Fibroblast of the aortic adventitia (primary cell): ENCODE measurements around the gene FBRSL1. TPM values are rescaled to one million over a fixed set of nuclear protein-coding genes. Genes with fewer than 3 reads are reported as not detected.

Experiments
- DNase-seq: peaks from one replicate; pipeline ENCODE4 v3.0.0-alpha.2; 2010; ENCODE audit warnings: low read depth
- H3K4me3 ChIP-seq: 2 replicates; pipeline ENCODE4 v1.5.1; 2011; ENCODE audit warnings: low read depth, mild to moderate bottlenecking, control low read depth, low read length, moderate library complexity
- CTCF ChIP-seq: IDR thresholded peaks from 2 replicates; pipeline ENCODE4 v1.5.1; 2011; ENCODE audit warnings: mild to moderate bottlenecking, low read length, control low read depth, inconsistent platforms; ENCODE audit not compliant: insufficient read depth
- total RNA-seq: library from RNA; depleted of rRNA; stranded (reverse); fragments of >200 nt; gene quantifications from 2 replicates; pipeline ENCODE4 v1.2.3, GENCODE V29; 2012; ENCODE audit warnings: low replicate concordance

Gene FBRSL1
- total RNA-seq, 1 donor: 5.2 TPM

DNA sequence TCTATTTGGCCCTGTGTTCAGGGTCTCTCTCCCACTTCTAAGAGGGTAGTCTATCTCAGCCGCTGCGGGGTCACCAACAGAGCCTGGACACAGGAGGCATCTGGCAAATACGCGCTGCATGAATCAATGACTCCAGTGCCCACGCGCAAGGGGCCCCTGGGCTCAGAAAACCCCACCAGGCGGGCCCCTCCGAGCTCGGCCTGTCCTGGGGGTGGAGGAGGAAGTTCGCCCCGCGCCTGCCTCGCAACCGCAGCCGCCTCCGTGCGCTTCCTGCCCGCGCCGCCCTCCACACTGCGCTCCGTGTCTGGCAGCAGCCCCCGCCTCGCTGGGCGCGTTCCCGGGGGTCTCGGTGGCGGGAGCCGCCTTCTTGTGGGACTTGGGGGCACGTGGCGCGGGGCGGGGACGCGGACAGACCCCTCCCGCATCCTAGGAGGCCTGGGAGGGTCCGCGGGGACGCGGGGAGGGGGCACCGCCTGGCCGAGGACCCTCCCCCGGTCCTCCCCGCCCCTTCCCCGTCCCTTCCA is 811 bp upstream of the FBRSL1 start:
- DNase-seq: no peak
- peak overlapping the region; percentile 61 for H3K4me3 ChIP-seq
- no peak for TF ChIP-seq CTCF

GRCh38 chr12:132490422-132491137 is 629 bp downstream of the FBRSL1 start:
- H3K4me3 ChIP-seq: peak overlapping the region; percentile 76
- no peak for TF ChIP-seq CTCF
- DNase-seq: peak; percentile 17

- peak; percentile 16 for DNase-seq
- H3K4me3 ChIP-seq: peak overlapping the region; percentile 76
- TF ChIP-seq CTCF: no peak
These were observed 1.2 kb downstream of the FBRSL1 start for GRCh38 chr12:132491138-132491663.

DNA sequence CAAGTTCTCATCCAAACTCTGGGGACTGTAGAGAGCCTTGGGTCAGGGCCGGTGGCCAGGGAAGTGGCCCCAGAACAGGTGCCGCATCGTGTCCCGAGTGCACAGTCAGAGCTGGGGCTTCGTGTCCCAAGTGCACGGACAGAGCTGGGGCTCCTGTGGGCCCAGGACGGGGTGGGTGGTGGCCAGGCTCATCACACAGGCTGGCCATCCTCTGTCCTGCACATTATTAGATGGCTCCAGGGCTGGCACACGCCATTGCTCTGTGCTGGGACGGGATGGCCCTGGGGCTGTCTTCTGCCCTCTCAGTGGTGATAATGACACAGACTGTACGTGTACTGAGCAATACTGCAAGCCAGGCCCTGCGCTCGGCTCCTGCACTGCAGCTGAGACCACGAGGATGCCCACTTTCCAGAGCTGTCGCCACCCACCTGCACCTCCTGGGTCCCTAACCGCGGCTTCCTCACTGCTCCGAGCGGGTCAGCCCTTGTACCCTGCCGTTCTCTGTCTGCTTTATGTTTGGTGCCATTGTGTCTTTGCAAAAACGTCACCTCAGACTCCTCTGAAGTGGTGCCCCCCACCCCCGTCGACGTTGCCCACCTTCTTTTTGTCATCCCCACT is 1.9 kb downstream of the FBRSL1 start:
- no peak for TF ChIP-seq CTCF
- H3K4me3 ChIP-seq: peak overlapping the region; percentile 76
- DNase-seq: no peak

DNA sequence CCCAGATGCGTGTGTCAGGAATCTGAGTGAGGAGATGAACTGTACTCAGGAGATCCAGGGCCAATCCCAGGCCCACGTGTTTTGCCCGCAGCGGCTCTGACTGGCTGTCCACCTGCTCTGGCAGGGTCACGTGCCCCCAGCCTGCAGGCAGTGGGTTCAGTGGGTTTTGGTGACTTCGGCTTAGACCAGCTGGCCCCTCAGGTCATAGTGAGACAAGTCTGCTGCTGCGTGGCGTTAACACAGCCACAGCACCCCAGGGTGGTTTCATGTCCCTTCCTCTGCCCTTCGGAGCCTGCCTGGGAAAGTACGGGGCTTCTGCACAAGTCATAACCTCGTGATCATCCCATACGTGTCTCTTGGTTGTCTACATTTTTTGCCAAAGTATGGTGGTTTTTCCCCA is 2.6 kb downstream of the FBRSL1 start:
- TF ChIP-seq CTCF: no peak
- DNase-seq: no peak
- H3K4me3 ChIP-seq: no peak overlapping the region

DNA sequence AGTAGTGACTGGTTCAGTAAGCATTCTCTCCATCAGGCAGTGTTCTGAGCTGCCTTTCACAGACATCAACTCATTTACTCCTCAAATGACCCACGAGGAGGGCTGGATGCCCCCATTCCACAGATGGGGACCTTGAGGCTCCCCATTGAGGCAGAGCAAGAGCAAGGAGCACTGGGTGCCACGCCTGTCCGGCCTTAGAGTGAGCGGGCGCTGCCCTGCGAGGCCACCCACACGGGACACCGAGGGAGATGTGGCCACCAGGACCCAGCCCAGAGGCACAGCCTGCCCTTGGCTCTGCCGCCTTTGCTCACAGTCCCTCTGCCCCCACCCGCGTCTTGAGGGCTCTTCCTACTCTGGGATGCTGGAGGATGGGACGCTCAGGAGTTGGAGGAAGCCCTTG is 3.0 kb downstream of the FBRSL1 start:
- H3K4me3 ChIP-seq: no peak overlapping the region
- DNase-seq: no peak
- no peak for TF ChIP-seq CTCF
